ENCODE measurements around the gene BICD1.
A peak's percentile ranks its signal among the peaks of the same experiment; 100 is the strongest.
"Not testable (repeated sequence)": the region's sequence is repeated elsewhere in the genome, so short reads cannot be mapped to it uniquely, and the experiment has no call there.

The BICD1 gene

DNA sequence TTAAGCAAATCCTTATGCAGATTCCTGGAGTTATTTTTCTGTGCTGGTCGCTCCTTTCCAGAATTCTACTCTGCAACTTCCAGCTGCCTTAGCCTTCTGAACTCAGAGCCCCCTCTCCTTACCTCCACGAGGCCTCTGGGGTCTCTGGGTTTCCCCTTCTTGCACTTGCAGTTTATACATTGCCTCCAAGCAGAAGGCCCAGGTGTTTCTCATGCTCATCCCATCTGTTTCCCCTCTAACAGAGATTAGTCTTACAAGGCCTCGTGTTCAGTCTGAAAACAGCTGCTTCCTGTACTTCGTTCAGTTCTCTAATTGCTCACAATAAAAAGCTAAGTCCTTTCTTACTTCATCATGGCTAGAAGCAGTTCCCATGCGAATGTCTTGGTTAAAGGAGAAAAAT, 158.3 kb downstream of the BICD1 start:
- H3K4me1 ChIP-seq (ENCODE audit: insufficient read depth, low read length): 0 out of 2 replicates have a peak, but pooled peaks cover 5% of the 10 kb centered on the region

DNA sequence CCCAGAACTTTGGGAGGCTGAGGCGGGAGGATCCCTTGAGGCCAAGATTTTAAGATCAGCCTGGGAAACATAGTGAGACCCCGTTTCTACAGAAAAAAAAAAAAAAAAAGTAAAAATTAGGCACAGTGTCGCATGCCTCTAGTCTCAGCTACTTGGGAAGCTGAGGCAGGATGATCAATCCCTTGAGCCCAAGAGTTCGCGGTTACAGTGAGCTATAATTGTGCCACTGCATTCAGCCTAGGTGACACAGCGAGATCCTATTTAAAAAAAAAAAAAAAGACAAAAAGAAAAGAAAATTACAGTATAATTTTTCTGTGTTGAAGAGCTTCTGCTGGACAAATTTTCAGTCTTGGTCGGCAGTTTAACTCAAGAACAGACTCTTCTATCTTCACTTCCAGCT, 158.8 kb downstream of the BICD1 start:
- no peak overlapping the region for H3K4me3 ChIP-seq (ENCODE audit: low read length)
- 93% methylated on average over 5 of the region's 7 CpGs for WGBS
- no peak overlapping the region for H3K27ac ChIP-seq (ENCODE audit: low read depth, low read length)

More for the DNA sequence above, 158.3 kb downstream of the BICD1 start:
- Histone ChIP-seq H3K9me3 (ENCODE audit: insufficient read depth, low read depth, low read length) (no peaks in the 10 kb centered on the region), H3K27ac (ENCODE audit: low read depth, low read length) (no peak overlapping the region), H3K27me3 (ENCODE audit: insufficient read depth, low read length) (no peaks in the 10 kb centered on the region), H3K9ac (ENCODE audit: low read depth, low read length) (no peak overlapping the region), H3K4me3 (ENCODE audit: low read length) (no peak overlapping the region), H3K36me3 (ENCODE audit: insufficient read depth, low read length) (no peaks in the 10 kb centered on the region; the same call in 1 of the 2 replicates)
- 95% methylated on average over 4 of the region's 5 CpGs for WGBS

DNA sequence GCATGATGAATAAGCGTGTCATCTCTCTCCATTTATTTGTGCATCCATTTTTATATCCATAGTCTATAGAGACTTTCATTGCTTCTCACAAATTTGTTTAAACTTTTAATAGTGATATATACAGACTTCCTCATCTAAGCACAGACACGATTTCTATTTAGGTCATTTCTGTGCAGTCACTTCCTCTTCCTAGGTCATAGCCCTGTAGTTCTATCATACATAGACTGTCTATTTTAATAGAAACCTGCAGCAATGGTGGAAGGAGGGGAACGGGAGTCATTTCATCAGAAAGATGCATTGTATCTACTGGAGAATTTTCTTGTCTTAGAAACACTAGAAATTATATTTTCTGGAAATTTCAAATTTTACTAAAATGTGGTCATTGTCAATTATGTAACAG, 159.3 kb downstream of the BICD1 start:
- WGBS: 97% methylated on average over 2 of the region's 3 CpGs
- Histone ChIP-seq H3K4me1 (ENCODE audit: insufficient read depth, low read length) (peaks cover 9% of the 10 kb centered on the region), H3K4me3 (ENCODE audit: low read length) (no peak overlapping the region), H3K9me3 (ENCODE audit: insufficient read depth, low read depth, low read length) (no peaks in the 10 kb centered on the region), H3K27ac (ENCODE audit: low read depth, low read length) (no peak overlapping the region), H3K9ac (ENCODE audit: low read depth, low read length) (no peak overlapping the region), H3K36me3 (ENCODE audit: insufficient read depth, low read length) (no peaks in the 10 kb centered on the region; the same call in 1 of the 2 replicates), H3K27me3 (ENCODE audit: insufficient read depth, low read length) (no peaks in the 10 kb centered on the region)

More for the DNA sequence above, 158.8 kb downstream of the BICD1 start:
- Histone ChIP-seq H3K9ac (ENCODE audit: low read depth, low read length) (no peak overlapping the region), H3K4me1 (ENCODE audit: insufficient read depth, low read length) (peaks cover 5% of the 10 kb centered on the region; the same call in 1 of the 2 replicates), H3K36me3 (ENCODE audit: insufficient read depth, low read length) (no peaks in the 10 kb centered on the region; the same call in 1 of the 2 replicates), H3K27me3 (ENCODE audit: insufficient read depth, low read length) (no peaks in the 10 kb centered on the region), H3K9me3 (ENCODE audit: insufficient read depth, low read depth, low read length) (no peaks in the 10 kb centered on the region)

DNA sequence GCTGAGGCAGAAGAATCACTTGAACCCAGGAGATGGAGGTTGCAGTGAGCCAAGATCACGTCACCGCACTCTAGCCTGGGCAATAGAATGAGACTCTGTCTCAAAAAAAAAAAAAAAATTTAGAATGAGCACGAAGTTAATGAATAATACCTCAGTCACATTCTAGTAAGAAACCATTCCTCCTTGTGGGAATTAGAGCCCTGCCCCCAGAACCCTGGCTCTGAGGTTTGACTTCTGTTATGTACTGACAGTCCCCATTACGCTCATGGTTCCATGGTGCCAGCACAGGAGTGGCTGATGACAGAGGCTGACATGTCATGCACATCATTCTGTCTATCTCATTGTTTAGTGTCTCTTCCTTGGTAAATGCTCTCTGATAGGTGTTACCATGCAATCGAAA, 160.1 kb downstream of the BICD1 start:
- WGBS: 93% methylated on average over 5 of the region's 5 CpGs

DNA sequence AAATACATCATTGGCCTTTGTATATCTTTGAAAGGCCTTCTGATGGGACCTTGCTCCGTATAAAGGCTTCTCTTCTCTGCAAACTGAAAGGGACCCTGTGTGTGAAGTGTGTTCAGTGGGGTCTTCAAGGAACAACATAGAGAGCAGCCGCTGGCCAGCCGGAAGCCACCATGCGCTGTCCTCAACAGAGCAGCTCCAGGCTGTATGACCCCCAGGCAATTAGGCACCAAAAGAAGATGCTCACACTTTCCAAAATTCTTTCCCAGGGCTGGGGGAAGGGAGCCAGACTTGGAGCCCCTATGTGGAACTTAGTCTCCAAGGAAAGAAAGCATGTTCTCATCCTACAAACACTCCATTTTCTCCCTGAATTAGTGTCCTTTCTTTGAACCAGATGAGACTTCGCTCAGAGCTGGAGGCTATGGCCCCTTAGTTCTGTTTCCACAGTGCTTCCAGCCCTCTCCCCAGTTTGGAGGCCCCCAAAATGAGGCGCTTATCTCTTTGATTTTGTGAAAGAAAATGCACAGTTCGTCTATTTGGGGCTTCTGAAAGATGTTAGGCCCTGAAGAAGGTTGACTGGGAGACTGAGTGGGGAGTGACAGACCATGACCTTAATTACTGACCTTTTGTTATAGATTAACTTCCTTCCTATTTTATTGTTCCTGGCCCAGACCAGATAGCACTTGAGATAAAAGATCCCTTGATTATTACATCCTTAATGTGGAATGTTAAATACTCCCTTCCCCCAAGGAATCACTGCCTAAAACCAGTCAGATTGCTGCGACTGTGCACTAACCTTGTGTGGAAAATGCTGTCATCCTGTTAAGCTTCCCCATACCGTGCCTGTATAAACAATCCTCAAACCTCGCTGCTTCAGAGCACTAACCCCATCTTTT, 164.4 kb downstream of the BICD1 start:
- peaks cover 33% of the 10 kb centered on the region for H3K4me1 ChIP-seq (ENCODE audit: insufficient read depth, low read length)
- no peaks in the 10 kb centered on the region for H3K9me3 ChIP-seq (ENCODE audit: insufficient read depth, low read depth, low read length)
- peak overlapping the region; percentile 14; the same call in 1 of the 2 replicates for H3K9ac ChIP-seq (ENCODE audit: low read depth, low read length)
- H3K4me3 ChIP-seq (ENCODE audit: low read length): no peak overlapping the region
- 84% methylated on average over 10 of the region's 10 CpGs for WGBS
- no peaks in the 10 kb centered on the region; the same call in 1 of the 2 replicates for H3K36me3 ChIP-seq (ENCODE audit: insufficient read depth, low read length)
- H3K27ac ChIP-seq (ENCODE audit: low read depth, low read length): peak overlapping the region; percentile 24; the same call in 1 of the 2 replicates
- no peaks in the 10 kb centered on the region for H3K27me3 ChIP-seq (ENCODE audit: insufficient read depth, low read length)

More for the DNA sequence above, 160.1 kb downstream of the BICD1 start:
- H3K4me3 ChIP-seq (ENCODE audit: low read length): no peak overlapping the region
- H3K36me3 ChIP-seq (ENCODE audit: insufficient read depth, low read length): no peaks in the 10 kb centered on the region; the same call in 1 of the 2 replicates
- no peak overlapping the region for H3K9ac ChIP-seq (ENCODE audit: low read depth, low read length)
- H3K4me1 ChIP-seq (ENCODE audit: insufficient read depth, low read length): peaks cover 17% of the 10 kb centered on the region
- H3K9me3 ChIP-seq (ENCODE audit: insufficient read depth, low read depth, low read length): no peaks in the 10 kb centered on the region
- no peak overlapping the region for H3K27ac ChIP-seq (ENCODE audit: low read depth, low read length)
- no peaks in the 10 kb centered on the region for H3K27me3 ChIP-seq (ENCODE audit: insufficient read depth, low read length)

DNA sequence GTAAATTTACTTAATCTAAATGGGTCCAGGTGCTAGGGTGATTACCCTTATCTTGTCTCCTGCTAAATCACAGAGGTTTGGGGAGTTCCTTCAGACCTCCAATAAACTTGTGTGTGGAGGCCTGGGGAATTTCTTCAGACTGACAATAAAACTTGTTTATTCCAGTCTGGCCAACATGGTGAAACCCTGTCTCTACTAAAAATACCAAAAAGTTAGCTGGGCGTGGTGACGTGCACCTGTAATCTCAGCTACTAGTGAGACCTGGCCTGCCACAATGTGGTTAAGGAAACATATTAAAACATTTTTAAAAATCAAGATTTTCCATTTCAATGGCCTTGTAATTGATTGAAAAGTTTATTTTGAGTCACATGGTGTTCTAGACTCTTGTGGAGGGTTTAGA, 165.8 kb downstream of the BICD1 start:
- H3K4me3 ChIP-seq (ENCODE audit: low read length): no peak overlapping the region
- no peak overlapping the region for H3K9ac ChIP-seq (ENCODE audit: low read depth, low read length)
- WGBS: 92% methylated on average over 2 of the region's 2 CpGs
- no peaks in the 10 kb centered on the region for H3K27me3 ChIP-seq (ENCODE audit: insufficient read depth, low read length)
- H3K4me1 ChIP-seq (ENCODE audit: insufficient read depth, low read length): peaks cover 33% of the 10 kb centered on the region
- H3K9me3 ChIP-seq (ENCODE audit: insufficient read depth, low read depth, low read length): no peaks in the 10 kb centered on the region
- no peak overlapping the region for H3K27ac ChIP-seq (ENCODE audit: low read depth, low read length)
- no peaks in the 10 kb centered on the region; the same call in 1 of the 2 replicates for H3K36me3 ChIP-seq (ENCODE audit: insufficient read depth, low read length)

DNA sequence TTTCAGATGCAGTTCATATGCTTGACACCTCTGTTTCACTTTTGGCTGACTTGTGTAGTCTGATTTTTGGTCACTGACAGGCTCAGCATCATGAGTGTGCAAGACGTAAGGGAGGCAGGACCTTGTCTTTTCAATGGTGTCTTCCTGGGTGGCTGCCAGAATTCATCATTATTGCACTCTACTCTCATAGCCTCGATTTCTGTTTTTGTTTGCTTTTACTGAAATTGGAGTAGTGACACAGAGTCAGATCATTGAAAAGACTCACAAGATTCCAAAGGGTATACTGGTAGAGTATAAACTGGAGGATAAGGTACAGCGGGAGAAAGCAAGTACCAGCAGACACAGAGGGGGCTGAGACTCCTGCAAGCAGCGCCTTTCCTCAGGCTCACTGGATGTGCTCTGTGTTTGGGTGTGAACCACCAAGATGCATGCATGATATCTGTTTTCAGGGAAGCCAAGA, 166.4 kb downstream of the BICD1 start:
- H3K9me3 ChIP-seq (ENCODE audit: insufficient read depth, low read depth, low read length): no peaks in the 10 kb centered on the region
- no peak overlapping the region for H3K27ac ChIP-seq (ENCODE audit: low read depth, low read length)
- H3K4me3 ChIP-seq (ENCODE audit: low read length): no peak overlapping the region
- no peak overlapping the region for H3K9ac ChIP-seq (ENCODE audit: low read depth, low read length)
- WGBS: 91% methylated on average over 4 of the region's 4 CpGs
- H3K36me3 ChIP-seq (ENCODE audit: insufficient read depth, low read length): no peaks in the 10 kb centered on the region; the same call in 1 of the 2 replicates
- peaks cover 33% of the 10 kb centered on the region for H3K4me1 ChIP-seq (ENCODE audit: insufficient read depth, low read length)
- no peaks in the 10 kb centered on the region for H3K27me3 ChIP-seq (ENCODE audit: insufficient read depth, low read length)

DNA sequence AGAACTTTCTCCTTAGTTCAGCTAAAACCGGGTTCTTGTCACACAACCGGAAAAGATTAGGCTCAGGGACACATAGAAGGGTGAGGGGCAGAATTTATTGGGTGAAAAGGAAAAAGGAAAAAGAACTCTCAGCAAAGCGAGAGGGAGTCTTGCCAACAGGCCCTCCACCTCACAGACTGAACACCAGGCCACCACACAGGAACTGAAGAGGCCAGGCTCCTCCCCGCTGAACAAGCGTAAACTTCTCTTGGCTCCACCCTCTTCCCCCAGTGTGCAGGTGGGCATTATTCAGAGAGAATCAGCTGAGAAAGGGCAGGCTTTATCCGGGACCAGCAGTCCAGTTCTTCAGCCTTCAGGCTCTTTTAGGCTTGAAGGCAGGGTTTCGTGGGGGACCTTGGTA, 167.1 kb downstream of the BICD1 start:
- Histone ChIP-seq H3K4me1 (ENCODE audit: insufficient read depth, low read length) (peaks cover 33% of the 10 kb centered on the region), H3K36me3 (ENCODE audit: insufficient read depth, low read length) (no peaks in the 10 kb centered on the region), H3K27ac (ENCODE audit: low read depth, low read length) (no peak overlapping the region), H3K9me3 (ENCODE audit: insufficient read depth, low read depth, low read length) (no peaks in the 10 kb centered on the region), H3K27me3 (ENCODE audit: insufficient read depth, low read length) (no peaks in the 10 kb centered on the region), H3K9ac (ENCODE audit: low read depth, low read length) (no peak overlapping the region), H3K4me3 (ENCODE audit: low read length) (no peak overlapping the region)
- WGBS: 75% methylated on average over 7 of the region's 7 CpGs

DNA sequence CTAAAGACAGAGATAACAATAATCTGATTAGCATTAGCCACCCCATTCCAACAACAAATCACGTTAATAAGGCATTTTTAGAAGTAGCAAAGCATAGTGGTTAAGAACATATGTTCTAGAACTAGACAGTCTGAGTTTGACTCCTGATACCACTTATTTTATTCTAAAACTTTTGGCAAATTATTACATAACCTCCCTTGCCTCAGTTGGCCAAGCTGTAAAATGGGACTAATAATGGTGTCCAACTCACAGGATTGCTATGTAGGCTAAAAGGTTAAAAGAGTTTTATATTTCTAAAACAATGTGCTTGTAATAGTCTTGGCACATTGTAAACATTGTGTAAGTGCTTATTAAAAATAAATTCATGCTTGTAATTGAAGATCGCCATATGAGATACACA, 168.0 kb downstream of the BICD1 start:
- Histone ChIP-seq H3K36me3 (ENCODE audit: insufficient read depth, low read length) (no peaks in the 10 kb centered on the region), H3K4me1 (ENCODE audit: insufficient read depth, low read length) (peaks cover 33% of the 10 kb centered on the region), H3K27ac (ENCODE audit: low read depth, low read length) (no peak overlapping the region), H3K9ac (ENCODE audit: low read depth, low read length) (no peak overlapping the region), H3K27me3 (ENCODE audit: insufficient read depth, low read length) (no peaks in the 10 kb centered on the region), H3K4me3 (ENCODE audit: low read length) (no peak overlapping the region), H3K9me3 (ENCODE audit: insufficient read depth, low read depth, low read length) (no peaks in the 10 kb centered on the region)
- WGBS: no CpG with 5 or more reads among the region's 2 CpGs

DNA sequence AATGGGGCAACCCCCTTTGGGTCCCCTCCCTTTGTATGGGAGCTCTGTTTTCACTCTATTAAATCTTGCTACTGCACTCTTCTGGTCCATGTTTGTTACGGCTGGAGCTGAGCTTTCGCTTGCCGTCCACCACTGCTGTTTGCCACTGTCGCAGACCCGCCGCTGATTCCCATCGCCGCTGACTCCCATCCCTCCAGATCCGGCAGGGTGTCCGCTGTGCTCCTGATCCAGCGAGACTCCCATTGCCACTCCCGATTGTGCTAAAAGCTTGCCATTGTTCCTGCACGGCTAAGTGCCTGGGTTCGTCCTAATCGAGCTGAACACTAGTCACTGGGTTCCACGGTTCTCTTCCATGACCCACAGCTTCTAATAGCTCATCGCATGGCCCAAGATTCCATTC, 168.9 kb downstream of the BICD1 start:
- H3K36me3 ChIP-seq (ENCODE audit: insufficient read depth, low read length); H3K9me3 ChIP-seq (ENCODE audit: insufficient read depth, low read depth, low read length); H3K9ac ChIP-seq (ENCODE audit: low read depth, low read length); H3K27ac ChIP-seq (ENCODE audit: low read depth, low read length); H3K4me3 ChIP-seq (ENCODE audit: low read length); H3K27me3 ChIP-seq (ENCODE audit: insufficient read depth, low read length): not testable (repeated sequence)
- WGBS: 93% methylated on average over 17 of the region's 17 CpGs
- peaks cover 29% of the 10 kb centered on the region for H3K4me1 ChIP-seq (ENCODE audit: insufficient read depth, low read length)

DNA sequence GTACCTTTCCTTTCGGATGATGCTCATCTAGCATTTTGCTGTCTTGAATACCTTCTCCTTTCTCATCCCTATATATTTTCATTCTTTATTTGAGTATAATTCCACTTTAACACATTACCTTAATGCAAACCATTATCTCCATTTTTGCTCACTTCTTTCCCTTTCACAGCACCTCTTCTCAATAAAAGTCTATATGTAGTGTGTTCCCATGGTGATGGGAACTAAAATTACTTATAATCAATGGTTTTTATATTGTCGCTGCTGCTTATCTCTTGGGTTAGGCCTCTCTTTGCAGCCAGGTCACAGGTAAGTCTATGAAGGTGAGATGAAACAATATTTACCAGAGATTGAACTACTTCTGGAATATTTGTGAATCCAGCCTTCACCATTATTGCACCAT, 171.1 kb downstream of the BICD1 start:
- Histone ChIP-seq H3K4me3 (ENCODE audit: low read length) (no peak overlapping the region), H3K9me3 (ENCODE audit: insufficient read depth, low read depth, low read length) (no peaks in the 10 kb centered on the region), H3K36me3 (ENCODE audit: insufficient read depth, low read length) (peaks cover 3% of the 10 kb centered on the region; the same call in 1 of the 2 replicates), H3K27me3 (ENCODE audit: insufficient read depth, low read length) (no peaks in the 10 kb centered on the region), H3K4me1 (ENCODE audit: insufficient read depth, low read length) (peaks cover 13% of the 10 kb centered on the region), H3K27ac (ENCODE audit: low read depth, low read length) (no peak overlapping the region), H3K9ac (ENCODE audit: low read depth, low read length) (no peak overlapping the region)
- WGBS: 100% methylated on average over 2 of the region's 2 CpGs
